ENCODE data around the gene FIGNL1.
A peak's percentile ranks its signal among the peaks of the same experiment; 100 is the strongest.

The FIGNL1 gene

GRCh38 chr7:50473531-50473930 is 23.4 kb upstream of the FIGNL1 start:
- DNase-seq (ENCODE audit: low read depth): no peak
- TF ChIP-seq CTCF (IDR thresholded peaks at IDR 0.05; ENCODE audit: control insufficient read depth, insufficient read depth, low read depth, low read length, missing control alignments): no peak
- H3K4me3 ChIP-seq (ENCODE audit: control insufficient read depth, low read depth, low read length): no peak overlapping the region

DNA sequence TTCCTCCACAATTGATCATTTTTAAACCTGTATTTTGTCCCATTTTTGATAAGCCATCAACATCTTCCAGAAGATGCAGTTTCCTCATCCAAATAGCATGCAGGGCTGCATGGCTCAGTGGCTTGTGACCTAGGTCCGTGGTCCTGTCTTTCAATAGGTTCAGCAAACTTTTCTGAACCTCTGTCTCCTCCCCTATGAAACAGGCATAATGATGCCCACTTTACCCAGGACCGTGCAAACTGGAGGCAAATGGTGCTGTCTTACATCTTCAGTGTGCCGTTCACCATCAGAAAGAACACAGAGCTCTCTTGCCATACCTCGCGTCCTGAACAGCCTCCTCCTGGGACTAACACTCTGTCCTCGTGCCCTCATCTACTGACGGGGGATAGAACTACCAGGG is 22.3 kb upstream of the FIGNL1 start:
- H3K4me3 ChIP-seq (ENCODE audit: control insufficient read depth, low read depth, low read length): no peak overlapping the region
- no peak for TF ChIP-seq CTCF (IDR thresholded peaks at IDR 0.05; ENCODE audit: control insufficient read depth, insufficient read depth, low read depth, low read length, missing control alignments)
- no peak for DNase-seq (ENCODE audit: low read depth)

DNA sequence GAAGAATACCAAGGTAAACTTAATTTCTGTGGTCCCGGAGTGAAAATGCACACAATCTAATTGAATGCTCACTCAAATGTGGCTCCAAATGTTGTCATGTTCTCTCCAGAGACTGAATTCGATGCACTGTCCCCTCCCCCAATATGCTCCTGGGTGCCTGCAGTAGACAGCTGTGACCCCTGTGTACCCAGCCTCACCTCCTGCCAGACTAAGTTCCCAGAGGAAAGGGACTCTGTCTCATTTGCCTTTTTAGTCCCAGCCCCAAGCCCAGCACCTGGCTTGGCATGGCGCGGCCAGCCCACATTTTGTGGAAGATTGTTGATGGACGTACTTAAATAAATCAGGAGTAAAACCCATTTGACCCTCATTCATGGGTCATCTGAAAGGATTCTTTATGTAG is 21.8 kb upstream of the FIGNL1 start:
- no peak overlapping the region for H3K4me3 ChIP-seq (ENCODE audit: control insufficient read depth, low read depth, low read length)
- no peak for TF ChIP-seq CTCF (IDR thresholded peaks at IDR 0.05; ENCODE audit: control insufficient read depth, insufficient read depth, low read depth, low read length, missing control alignments)
- no peak for DNase-seq (ENCODE audit: low read depth)

DNA sequence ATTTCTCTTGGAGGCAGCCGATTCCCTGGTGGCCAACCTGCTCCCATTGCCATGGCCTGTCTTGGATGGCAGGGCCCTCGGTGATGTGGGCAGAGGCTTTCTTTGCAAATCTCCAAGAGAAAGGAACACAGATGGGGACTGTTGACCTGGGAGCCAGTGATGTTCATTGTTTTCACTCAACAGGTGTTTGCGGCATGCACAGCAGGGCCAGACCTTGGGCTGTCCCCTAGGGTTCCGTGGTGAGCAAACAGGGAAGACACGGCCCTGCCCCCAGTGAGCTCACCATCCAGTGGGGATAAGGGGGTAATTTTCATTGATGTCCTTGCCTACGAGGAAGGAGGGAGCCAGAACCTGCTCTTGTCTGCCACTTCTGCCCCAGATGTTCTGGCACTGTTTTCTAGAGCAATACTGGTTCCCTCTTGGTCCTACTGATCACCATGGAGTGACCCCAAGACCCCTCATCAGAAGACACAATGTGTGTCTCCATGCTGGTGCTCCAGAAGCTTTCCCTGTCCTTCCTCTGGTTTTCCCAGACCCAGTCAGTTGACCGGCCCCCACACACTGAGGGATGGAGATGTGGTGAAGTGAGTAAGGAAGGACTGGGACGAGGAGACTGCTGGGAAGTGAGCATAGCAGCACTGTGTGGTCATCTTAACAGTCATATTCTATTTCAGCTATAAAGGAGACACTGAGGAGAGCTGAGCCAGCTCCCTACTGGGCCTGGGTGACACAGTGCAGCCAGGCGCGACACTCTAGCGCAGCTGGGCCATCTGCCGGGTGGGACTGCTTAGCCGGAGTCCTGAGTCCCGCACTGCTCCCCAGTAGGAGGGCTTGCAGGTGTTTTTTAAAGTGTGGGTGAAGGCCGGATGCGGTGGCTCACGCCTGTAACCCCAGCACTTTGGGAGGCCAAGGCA is 20.4 kb upstream of the FIGNL1 start:
- DNase-seq (ENCODE audit: low read depth): no peak
- TF ChIP-seq CTCF (IDR thresholded peaks at IDR 0.05; ENCODE audit: control insufficient read depth, insufficient read depth, low read depth, low read length, missing control alignments): no peak
- no peak overlapping the region for H3K4me3 ChIP-seq (ENCODE audit: control insufficient read depth, low read depth, low read length)

GRCh38 chr7:50469181-50469580 is 19.0 kb upstream of the FIGNL1 start:
- DNase-seq (ENCODE audit: low read depth): no peak
- no peak overlapping the region for H3K4me3 ChIP-seq (ENCODE audit: control insufficient read depth, low read depth, low read length)
- TF ChIP-seq CTCF (IDR thresholded peaks at IDR 0.05; ENCODE audit: control insufficient read depth, insufficient read depth, low read depth, low read length, missing control alignments): no peak

- no peak overlapping the region for H3K4me3 ChIP-seq (ENCODE audit: control insufficient read depth, low read depth, low read length)
- peak; percentile 95 for TF ChIP-seq CTCF (IDR thresholded peaks at IDR 0.05; ENCODE audit: control insufficient read depth, insufficient read depth, low read depth, low read length, missing control alignments)
Measured at GRCh38 chr7:50467817-50468610, 17.9 kb upstream of the FIGNL1 start.

More at GRCh38 chr7:50467817-50468610, 17.9 kb upstream of the FIGNL1 start:
- DNase-seq (ENCODE audit: low read depth): peak; percentile 8
